ENCODE data around the gene ETV6. TPM values are rescaled to one million over a fixed set of nuclear protein-coding genes. Genes with fewer than 3 reads are reported as not detected.

The ETV6 gene
- total RNA-seq, 1 experiment from 2014 or later = 14.1 TPM

DNA sequence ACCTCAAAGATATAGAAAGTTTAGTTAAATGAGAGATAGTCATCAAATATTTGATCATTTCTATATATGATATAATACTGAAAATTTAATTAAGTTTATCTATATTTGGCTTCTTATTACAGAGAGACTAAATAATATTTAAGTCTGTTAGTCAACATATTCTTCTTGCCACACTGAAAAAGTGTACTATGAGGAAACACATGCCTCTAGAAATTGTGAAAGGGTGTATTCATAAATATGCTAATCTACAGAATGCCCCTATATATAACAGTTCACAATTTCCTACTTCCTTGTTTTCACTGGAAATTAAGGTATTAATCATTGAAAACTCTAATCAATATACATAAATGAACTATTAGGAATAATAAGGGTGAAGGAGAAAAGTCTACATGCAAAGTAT is 31.4 kb upstream of the ETV6 start:
- intact Hi-C loops (cut with micrococcal nuclease) = no loop called here
- H3K4me1 ChIP-seq (ENCODE audit: control insufficient read depth in 1 of 2, insufficient read depth in 2 of 2, low read length in 2 of 2) = no peaks in the 10 kb centered on the region
- H3K36me3 ChIP-seq (ENCODE audit: control insufficient read depth in 1 of 2, insufficient read depth in 2 of 2, low read length in 2 of 2) = no peaks in the 10 kb centered on the region
- no peaks in the 10 kb centered on the region for H3K9me2 ChIP-seq (ENCODE audit: insufficient read depth)
- DNase-seq (ENCODE audit: low read depth, low spot score) (no peak), ATAC-seq (no peak)
- no TSS peak for BruUV-seq (replicated peaks)
- no peak overlapping the region for H3K4me3 ChIP-seq (replicated peaks in 1 of 2; ENCODE audit: low read depth in 1 of 2, low read length in 2 of 2)
- H3K79me2 ChIP-seq (ENCODE audit: insufficient read depth, low read length) = no peaks in the 10 kb centered on the region
- H3K9me3 ChIP-seq (ENCODE audit: control insufficient read depth in 1 of 2, insufficient read depth in 1 of 2, low read depth in 1 of 2, low read length in 2 of 2) = no peaks in the 10 kb centered on the region
- no peak overlapping the region for H3K9ac ChIP-seq (ENCODE audit: low read length)
- no peak overlapping the region for H2AFZ ChIP-seq (ENCODE audit: low read depth, low read length, poor library complexity, severe bottlenecking)
- H3K4me2 ChIP-seq (ENCODE audit: low read length) = no peak overlapping the region
- TF ChIP-seq EGR1 (IDR thresholded peaks at IDR 0.05; ENCODE audit: low read depth) (no peak), RAD21 (IDR thresholded peaks at IDR 0.05; ENCODE audit: low read depth) (no peak), JUND (IDR thresholded peaks at IDR 0.05) (no peak), EZH2phosphoT487 (IDR thresholded peaks at IDR 0.05; ENCODE audit: borderline replicate concordance) (no peak), SIN3A (IDR thresholded peaks at IDR 0.05; ENCODE audit: low read depth) (no peak), ZNF274 (IDR thresholded peaks at IDR 0.05; ENCODE audit: low read depth, low read length) (no peak), ZFX (IDR thresholded peaks at IDR 0.05) (no peak), YY1 (IDR thresholded peaks at IDR 0.05; ENCODE audit: extremely low read depth, insufficient replicate concordance, low read depth, low read length) (no peak), FOSL1 (IDR thresholded peaks at IDR 0.05; ENCODE audit: low read depth) (no peak), CBX3 (IDR thresholded peaks at IDR 0.05; ENCODE audit: low read depth) (no peak), TCF7L2 (IDR thresholded peaks at IDR 0.05; ENCODE audit: borderline replicate concordance, extremely low read depth, insufficient read depth, insufficient read length) (no peak), POLR2AphosphoS5 (IDR thresholded peaks at IDR 0.05; ENCODE audit: low read depth, low read length) (no peak), CEBPB (IDR thresholded peaks at IDR 0.05; ENCODE audit: low read depth) (no peak), POLR2A (IDR thresholded peaks at IDR 0.05; ENCODE audit: borderline replicate concordance, extremely low read depth, insufficient read depth, insufficient read length) (no peak), ELF1 (IDR thresholded peaks at IDR 0.05; ENCODE audit: borderline replicate concordance, low read depth) (no peak), SP1 (IDR thresholded peaks at IDR 0.05; ENCODE audit: low read depth) (no peak)
- TF ChIP-seq, protein P1, sequence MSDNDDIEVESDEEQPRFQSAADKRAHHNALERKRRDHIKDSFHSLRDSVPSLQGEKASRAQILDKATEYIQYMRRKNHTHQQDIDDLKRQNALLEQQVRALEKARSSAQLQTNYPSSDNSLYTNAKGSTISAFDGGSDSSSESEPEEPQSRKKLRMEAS (IDR thresholded peaks at IDR 0.05) = no peak
- TF ChIP-seq, protein P2, sequence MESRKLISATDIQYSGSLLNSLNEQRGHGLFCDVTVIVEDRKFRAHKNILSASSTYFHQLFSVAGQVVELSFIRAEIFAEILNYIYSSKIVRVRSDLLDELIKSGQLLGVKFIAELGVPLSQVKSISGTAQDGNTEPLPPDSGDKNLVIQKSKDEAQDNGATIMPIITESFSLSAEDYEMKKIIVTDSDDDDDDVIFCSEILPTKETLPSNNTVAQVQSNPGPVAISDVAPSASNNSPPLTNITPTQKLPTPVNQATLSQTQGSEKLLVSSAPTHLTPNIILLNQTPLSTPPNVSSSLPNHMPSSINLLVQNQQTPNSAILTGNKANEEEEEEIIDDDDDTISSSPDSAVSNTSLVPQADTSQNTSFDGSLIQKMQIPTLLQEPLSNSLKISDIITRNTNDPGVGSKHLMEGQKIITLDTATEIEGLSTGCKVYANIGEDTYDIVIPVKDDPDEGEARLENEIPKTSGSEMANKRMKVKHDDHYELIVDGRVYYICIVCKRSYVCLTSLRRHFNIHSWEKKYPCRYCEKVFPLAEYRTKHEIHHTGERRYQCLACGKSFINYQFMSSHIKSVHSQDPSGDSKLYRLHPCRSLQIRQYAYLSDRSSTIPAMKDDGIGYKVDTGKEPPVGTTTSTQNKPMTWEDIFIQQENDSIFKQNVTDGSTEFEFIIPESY (IDR thresholded peaks at IDR 0.05; ENCODE audit: extremely low read depth, insufficient replicate concordance, low read length) = no peak
- TF ChIP-seq, protein P3, sequence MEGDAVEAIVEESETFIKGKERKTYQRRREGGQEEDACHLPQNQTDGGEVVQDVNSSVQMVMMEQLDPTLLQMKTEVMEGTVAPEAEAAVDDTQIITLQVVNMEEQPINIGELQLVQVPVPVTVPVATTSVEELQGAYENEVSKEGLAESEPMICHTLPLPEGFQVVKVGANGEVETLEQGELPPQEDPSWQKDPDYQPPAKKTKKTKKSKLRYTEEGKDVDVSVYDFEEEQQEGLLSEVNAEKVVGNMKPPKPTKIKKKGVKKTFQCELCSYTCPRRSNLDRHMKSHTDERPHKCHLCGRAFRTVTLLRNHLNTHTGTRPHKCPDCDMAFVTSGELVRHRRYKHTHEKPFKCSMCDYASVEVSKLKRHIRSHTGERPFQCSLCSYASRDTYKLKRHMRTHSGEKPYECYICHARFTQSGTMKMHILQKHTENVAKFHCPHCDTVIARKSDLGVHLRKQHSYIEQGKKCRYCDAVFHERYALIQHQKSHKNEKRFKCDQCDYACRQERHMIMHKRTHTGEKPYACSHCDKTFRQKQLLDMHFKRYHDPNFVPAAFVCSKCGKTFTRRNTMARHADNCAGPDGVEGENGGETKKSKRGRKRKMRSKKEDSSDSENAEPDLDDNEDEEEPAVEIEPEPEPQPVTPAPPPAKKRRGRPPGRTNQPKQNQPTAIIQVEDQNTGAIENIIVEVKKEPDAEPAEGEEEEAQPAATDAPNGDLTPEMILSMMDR (IDR thresholded peaks at IDR 0.05 in 2 of 3, conservative IDR thresholded peaks at IDR 0.05 in 1 of 3; ENCODE audit: borderline replicate concordance in 1 of 3, insufficient read depth in 1 of 3, low read depth in 2 of 3, low read length in 2 of 3) = no peak
- TF ChIP-seq, protein P4, sequence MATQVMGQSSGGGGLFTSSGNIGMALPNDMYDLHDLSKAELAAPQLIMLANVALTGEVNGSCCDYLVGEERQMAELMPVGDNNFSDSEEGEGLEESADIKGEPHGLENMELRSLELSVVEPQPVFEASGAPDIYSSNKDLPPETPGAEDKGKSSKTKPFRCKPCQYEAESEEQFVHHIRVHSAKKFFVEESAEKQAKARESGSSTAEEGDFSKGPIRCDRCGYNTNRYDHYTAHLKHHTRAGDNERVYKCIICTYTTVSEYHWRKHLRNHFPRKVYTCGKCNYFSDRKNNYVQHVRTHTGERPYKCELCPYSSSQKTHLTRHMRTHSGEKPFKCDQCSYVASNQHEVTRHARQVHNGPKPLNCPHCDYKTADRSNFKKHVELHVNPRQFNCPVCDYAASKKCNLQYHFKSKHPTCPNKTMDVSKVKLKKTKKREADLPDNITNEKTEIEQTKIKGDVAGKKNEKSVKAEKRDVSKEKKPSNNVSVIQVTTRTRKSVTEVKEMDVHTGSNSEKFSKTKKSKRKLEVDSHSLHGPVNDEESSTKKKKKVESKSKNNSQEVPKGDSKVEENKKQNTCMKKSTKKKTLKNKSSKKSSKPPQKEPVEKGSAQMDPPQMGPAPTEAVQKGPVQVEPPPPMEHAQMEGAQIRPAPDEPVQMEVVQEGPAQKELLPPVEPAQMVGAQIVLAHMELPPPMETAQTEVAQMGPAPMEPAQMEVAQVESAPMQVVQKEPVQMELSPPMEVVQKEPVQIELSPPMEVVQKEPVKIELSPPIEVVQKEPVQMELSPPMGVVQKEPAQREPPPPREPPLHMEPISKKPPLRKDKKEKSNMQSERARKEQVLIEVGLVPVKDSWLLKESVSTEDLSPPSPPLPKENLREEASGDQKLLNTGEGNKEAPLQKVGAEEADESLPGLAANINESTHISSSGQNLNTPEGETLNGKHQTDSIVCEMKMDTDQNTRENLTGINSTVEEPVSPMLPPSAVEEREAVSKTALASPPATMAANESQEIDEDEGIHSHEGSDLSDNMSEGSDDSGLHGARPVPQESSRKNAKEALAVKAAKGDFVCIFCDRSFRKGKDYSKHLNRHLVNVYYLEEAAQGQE (IDR thresholded peaks at IDR 0.05; ENCODE audit: low read depth) = no peak
- POLR2A ChIA-PET = no interaction called here
- H4K20me1 ChIP-seq (ENCODE audit: insufficient read depth) = no peaks in the 10 kb centered on the region
- no peaks in the 10 kb centered on the region for H3K27me3 ChIP-seq (ENCODE audit: insufficient read depth, low read length)
- RAD21 ChIA-PET (ENCODE audit: low non-redundant PET in 1 of 2, low total read pairs in 2 of 2, uncharacterized antibody in 2 of 2, unreplicated experiment in 2 of 2) = no interaction called here
- CTCF ChIA-PET = no interaction called here
- H3K27ac ChIP-seq (ENCODE audit: low read depth, low read length) = no peak overlapping the region
